Stimulated activated CD4-positive, alpha-beta T cell treated with anti-CD3 and anti-CD28 coated beads, Interleukin-15, amount 100 ng/mL, for 1 hour (primary cell): Measurements from ENCODE around the gene C2orf78.
A peak's percentile ranks its signal among the peaks of the same experiment; 100 is the strongest.
"Not testable (repeated sequence)": the region's sequence is repeated elsewhere in the genome, so short reads cannot be mapped to it uniquely, and the experiment has no call there.

Experiments
- DNase-seq, 2 donors: peaks; one replicate each; pipeline ENCODE4 v3.0.0-alpha.2; 2020; ENCODE audit warnings: low read depth in 1 of 2, low spot score in 1 of 2

Gene C2orf78, protein sequence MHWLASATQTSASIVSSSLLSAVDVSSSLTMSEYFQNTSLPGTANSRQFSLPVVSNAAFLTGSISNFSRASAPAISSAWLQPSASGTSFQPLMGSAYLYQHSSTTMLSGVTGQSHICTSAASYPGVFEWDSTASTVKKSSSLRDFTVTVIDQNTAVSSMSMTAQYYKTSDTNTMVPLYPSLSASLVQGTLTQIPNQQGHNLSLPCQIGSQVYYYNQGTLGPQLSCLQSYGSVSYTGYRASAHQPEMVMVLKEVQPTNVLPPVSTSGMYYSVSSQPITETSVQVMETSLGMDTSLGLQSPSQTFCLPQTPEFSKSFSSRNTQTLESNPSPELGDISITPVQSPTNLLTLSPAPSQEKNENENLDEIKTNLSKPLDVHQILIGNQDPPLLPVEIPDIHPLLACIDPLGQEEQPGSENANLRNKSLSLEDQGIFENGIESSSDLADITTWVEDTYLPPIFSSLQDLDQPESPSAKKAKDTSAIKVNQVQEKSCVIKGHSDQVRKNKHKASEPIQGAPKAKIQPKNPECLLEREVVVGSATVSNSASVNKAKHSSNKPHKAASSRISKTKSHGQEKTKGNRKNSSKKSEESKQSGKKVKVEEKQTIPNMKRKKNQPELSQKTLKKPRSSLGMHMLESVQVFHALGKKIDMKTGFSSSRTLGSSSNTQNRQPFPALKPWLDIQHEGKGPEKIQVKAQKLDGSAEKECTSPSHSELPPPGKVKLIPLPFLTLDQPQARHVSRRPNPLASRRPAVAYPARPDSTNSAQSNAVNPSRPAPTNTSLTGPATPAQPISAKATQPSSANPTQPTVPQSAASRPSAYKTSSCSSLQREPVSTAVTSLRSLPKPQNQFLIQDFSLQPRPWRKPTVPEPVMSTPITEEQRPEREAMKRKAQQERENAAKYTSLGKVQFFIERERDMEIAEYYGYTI

DNA sequence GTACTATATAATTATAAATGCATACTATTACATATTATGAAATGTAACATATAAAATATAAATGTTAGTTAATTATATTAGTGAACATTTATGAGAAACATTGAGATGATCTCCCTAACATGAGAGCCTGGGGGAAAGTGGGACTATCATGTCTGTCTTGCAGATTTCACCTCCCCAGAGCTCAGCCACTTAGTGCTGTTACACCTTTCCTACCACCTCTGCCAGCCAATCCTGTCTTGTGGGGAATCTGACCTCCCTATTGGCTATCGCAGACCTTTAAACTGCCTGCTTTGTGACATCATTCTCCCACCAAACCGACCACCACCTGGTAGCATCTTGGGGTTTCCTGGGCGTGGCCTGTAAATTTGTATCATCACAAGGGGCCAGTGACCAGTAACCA is at the start of gene C2orf78:
Gene C2orf78, plus strand, starts transcription at position 301 of the 400 bp plus-strand sequence. CDS start 127 bp downstream, outside the sequence.
- not testable (repeated sequence) for DNase-seq

DNA sequence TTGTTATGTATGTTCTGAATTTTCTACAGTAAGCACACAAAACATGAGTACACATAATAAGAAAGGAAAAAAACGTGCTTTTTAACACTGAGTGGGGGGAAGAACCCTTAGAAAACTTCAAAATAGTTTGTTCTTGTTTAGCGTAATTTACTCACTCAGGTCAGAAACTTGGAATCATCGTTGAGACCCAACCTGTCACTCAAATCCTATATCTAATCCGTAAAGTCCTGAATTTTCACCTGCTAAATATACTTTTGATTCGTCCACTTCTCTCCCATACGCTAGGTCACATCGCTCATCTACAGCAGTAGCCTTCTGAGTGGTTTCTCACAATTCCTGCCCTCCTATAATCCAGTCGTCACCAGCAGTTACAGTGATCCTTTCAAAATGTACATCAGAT is 47.6 kb upstream of the C2orf78 start:
- DNase-seq, result no peak

GRCh38 chr2:73736855-73737779 is 46.9 kb upstream of the C2orf78 start, which contains the start of gene TPRKB:
Gene TPRKB (minus strand): TSS chr2:73737345. CDS start chr2:73734569, 2,776 bp downstream.
- DNase-seq, result peak; percentile 85 to 89

GRCh38 chr2:73739101-73739500 is 44.9 kb upstream of the C2orf78 start:
- no peak for DNase-seq

GRCh38 chr2:73740767-73741166 is 43.2 kb upstream of the C2orf78 start:
- DNase-seq, result no peak

GRCh38 chr2:73746015-73746876 is 37.7 kb upstream of the C2orf78 start:
- DNase-seq, result no peak

DNA sequence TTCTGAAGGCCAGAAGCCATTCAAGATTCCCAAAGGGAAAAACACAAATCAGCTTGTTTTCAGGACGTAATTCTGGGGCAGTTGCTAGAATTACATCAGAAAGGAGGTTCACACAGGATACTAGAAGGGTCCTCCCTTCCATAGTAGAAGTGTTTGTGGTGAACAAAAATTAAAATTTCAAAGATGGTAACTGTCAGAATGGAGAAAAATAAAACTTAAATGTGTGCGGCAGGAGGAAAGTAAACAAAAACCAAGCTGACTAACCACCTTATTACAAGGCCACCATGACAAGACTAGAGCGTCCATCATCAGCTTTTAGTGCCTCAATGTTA is 37.1 kb upstream of the C2orf78 start:
- no peak for DNase-seq

DNA sequence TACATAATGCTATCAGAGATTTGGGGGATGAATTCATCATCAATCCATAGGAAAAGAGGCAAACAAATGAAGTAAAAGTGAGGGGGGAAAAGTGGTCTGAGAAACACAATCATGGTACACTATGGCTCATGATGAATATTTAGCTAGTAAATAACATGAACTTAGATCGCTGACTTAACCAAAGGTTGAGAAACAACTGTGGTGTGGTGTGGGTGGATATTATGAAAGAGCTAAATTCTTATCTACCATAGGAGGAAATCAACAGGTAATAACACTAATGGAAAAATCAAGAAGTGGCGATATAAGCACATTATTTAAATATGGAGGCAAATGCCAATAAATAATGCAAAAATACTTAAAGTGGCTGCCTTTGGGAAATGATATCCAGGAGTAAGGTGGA is 34.7 kb upstream of the C2orf78 start:
- no peak for DNase-seq

DNA sequence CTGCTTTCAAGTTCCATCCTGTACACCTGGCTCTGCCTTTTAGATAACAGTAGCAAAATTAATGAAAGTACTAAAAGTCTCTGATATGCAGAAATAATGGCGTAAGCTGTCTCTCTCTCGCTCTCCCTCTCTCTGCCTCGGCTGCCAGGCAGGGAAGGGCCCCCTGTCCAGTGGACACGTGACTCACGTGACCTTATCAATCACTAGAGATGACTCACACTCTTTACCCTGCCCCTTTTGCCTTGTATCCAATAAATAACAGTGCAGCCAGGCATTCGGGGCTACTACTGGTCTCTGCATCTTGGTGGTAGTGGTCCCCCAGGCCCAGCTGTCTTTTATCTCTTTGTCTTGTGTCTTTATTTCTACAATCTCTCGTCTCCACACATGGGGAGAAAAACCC is 29.7 kb upstream of the C2orf78 start:
- not testable (repeated sequence) for DNase-seq

- no peak for DNase-seq
Observed at GRCh38 chr2:73759285-73759764, 24.7 kb upstream of the C2orf78 start.

DNA sequence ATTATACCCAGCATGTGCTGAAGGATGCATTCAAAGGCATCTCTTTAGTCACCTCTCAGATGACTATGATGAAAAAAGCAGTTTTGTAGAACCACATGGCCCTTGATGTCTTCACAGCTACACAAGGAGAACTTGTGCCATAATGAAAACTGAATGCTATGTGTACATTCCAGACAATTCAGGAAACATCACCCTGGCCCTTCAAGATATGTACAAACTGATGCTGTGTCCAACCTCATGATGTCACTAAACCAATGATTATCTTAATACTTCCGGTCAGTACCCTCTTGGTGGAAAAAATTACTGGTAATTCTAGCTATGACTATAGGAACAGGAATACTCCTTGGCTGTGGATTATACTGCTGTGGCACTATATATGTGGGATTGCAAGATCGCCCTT is 24.1 kb upstream of the C2orf78 start:
- no peak for DNase-seq

- DNase-seq, result no peak
Observed at GRCh38 chr2:73762571-73762970, 21.4 kb upstream of the C2orf78 start.

- no peak for DNase-seq
Observed at GRCh38 chr2:73764945-73765344, 19.0 kb upstream of the C2orf78 start.

- DNase-seq, result no peak
Observed at GRCh38 chr2:73766349-73766748, 17.6 kb upstream of the C2orf78 start.

GRCh38 chr2:73766994-73767393 is 17.0 kb upstream of the C2orf78 start:
- no peak for DNase-seq

DNA sequence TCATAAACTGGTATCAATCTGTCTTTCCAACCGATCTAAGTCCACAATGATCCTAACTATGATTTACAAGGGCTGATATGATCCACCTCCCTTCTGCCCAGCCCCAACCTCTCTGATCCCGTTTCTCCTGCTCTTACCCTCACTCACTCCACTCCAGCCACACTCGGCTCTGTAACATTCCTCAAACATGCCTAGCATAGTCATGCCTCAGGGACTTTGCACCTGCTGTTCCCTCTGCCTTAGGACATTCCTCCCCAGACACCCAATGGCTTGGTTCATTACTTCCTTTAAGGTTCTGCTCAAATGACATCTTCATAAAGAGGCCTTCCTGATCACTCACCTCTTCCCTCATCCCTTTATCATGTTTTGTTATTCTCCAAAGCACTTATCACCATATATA is 13.3 kb upstream of the C2orf78 start:
- no peak for DNase-seq

GRCh38 chr2:73772819-73773218 is 11.2 kb upstream of the C2orf78 start:
- no peak for DNase-seq

DNA sequence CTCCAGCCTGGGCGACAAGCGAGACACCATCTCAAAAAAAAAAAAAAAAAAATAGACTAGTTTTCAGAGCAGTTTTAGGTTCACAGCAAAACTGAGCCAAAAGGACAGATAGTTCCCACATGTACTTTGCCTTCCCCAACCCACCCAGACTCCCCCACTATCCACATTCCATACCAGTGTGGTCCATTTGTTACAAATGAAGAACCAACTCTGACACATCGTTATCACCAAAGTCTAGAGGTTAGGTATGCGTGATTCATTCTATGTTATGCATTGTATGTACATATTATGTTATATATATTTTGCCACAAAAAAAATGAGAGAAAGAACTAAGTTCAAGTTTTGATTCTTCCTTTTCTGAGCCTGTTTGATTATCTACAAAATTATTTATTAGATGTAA is 7.6 kb upstream of the C2orf78 start:
- no peak for DNase-seq

DNA sequence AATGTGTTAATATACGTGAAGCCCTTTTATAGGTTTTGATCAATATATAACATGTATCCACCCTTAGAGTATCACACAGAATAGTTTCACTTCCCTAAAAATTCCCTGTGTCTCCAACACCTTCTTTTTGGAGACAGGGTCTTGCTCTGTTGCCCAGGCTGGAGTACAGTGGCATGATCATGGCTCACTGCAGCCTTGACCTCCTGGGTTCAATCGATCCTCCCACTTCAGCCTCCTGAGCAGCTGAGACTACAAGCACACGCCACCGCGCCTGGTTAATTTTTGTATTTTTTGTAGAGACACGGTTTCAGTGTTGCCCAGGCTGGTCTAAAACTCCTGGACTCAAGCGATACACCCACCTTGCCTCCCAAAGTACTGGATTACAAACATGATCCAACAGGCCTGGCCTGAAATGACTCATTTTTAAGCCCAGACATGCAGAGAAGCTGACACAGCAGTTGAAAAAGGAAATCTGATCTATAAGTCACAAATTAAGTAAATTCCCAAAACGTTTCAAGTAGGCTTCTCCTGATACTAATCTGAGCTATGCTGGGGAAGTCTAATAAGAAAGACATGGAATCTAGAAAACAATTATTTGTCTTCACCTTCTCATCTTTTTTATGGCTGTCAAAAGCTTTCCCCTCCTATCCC is 7.0 kb upstream of the C2orf78 start:
- DNase-seq, result no peak
